ENCODE data around the gene CCNL2. TPM values are rescaled to one million over a fixed set of nuclear protein-coding genes. Genes with fewer than 3 reads are reported as not detected.
A peak's percentile ranks its signal among the peaks of the same experiment; 100 is the strongest.

Gene CCNL2
- total and polyA plus RNA-seq, 2 of the 13 experiments (the other 11 are each of a cell fraction or from before 2014, with no cell fraction given), result 105 to 340 TPM

GRCh38 chr1:1373815-1374588 lies 25.1 kb downstream of the CCNL2 start:
- no peak for FAIRE-seq
- Histone ChIP-seq H3K9ac (ENCODE audit: insufficient read depth, low read depth, low read length) (peak overlapping the region; percentile 98), H2AFZ (ENCODE audit: low read length) (no peak overlapping the region), H3K4me1 (ENCODE audit: insufficient read depth, low read length) (peaks cover 37% of the 10 kb centered on the region), H3K9me3 (ENCODE audit: low read length) (no peaks in the 10 kb centered on the region), H3K27ac (ENCODE audit: extremely low read length, insufficient read depth, low read length) (peak overlapping the region; percentile 79), H4K20me1 (ENCODE audit: insufficient read depth, low read length) (no peaks in the 10 kb centered on the region), H3K36me3 (replicated peaks in 1 of 2; ENCODE audit: control insufficient read depth in 1 of 2, insufficient read depth in 2 of 2, low read length in 2 of 2) (peaks cover 0 to 3% of the 10 kb centered on the region in 2 experiments; a peak in 1 of 5 replicates), H3K4me3 (replicated peaks in 1 of 3; ENCODE audit: insufficient read depth in 1 of 3, low read depth in 2 of 3, low read length in 3 of 3) (peak overlapping the region; percentile 75 to 99 (median 90)), H3K4me2 (ENCODE audit: low read depth, low read length) (peak overlapping the region; percentile 91), H3K27me3 (ENCODE audit: control insufficient read depth in 1 of 2, insufficient read depth in 2 of 2, low read length in 2 of 2) (no peaks in the 10 kb centered on the region; a peak in 1 of 5 replicates), H3K79me2 (ENCODE audit: insufficient read depth, low read length) (peaks cover 19% of the 10 kb centered on the region)
- in situ Hi-C loops (cut with HindIII; ENCODE audit: extremely low pct_ligation_motif_present, low pct_unique_long_range_greater_than_20kb), result no loop called here
- DNase-seq (ENCODE audit: low spot score), result no peak
- intact Hi-C loops (cut with micrococcal nuclease; ENCODE audit: unreplicated experiment), result no loop called here
- ATAC-seq, result no peak
- POLR2A ChIA-PET, result interaction anchor here (1.4 to 3.1 kb wide), 3 partner anchors 24 to 131 kb away, joined by 3 to 35 read pairs (median 3); partner anchors contain the start of gene CCNL2
- TF ChIP-seq AGO2 (optimal IDR thresholded peaks at IDR 0.05; ENCODE audit: low read depth, low read length) (peak; percentile 22), CTCF (CRISPR knock-in tag; IDR thresholded peaks at IDR 0.05) (no peak), CHD2 (IDR thresholded peaks at IDR 0.05; ENCODE audit: low read depth, low read length) (0 out of 2 replicates have a peak, but pooled peaks have one; percentile 30)
- 82% methylated on average over 28 of the region's 52 CpGs for WGBS (ENCODE audit: low lambda C conversion rate)
- BruUV-seq (replicated peaks), result TSS peak; percentile 77
- CTCF ChIA-PET (ENCODE audit: low intra/inter-chr PET ratio, low total read pairs), result no interaction called here
